ENCODE data around the gene KCNJ6.

The KCNJ6 gene

DNA sequence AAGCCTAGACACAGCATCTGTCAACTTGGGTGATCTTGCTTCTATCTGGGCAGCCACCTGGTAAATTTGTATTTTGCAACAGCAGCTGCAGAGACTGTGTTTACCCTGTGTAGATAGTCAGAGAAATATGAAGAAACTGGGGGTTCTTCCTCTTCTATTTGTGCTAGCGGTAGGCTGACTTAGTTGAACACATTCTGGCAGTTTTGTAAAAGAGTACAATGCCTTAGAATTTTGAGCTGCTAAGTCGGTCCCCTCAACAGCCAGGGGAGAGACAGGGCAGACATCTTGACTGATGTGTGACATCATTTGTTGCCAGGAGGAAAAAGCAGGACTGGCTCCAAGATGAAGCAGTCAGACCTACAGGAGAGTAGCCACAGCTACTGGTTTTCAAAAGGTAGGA lies 53.7 kb downstream of the KCNJ6 start:
- no peak for DNase-seq

DNA sequence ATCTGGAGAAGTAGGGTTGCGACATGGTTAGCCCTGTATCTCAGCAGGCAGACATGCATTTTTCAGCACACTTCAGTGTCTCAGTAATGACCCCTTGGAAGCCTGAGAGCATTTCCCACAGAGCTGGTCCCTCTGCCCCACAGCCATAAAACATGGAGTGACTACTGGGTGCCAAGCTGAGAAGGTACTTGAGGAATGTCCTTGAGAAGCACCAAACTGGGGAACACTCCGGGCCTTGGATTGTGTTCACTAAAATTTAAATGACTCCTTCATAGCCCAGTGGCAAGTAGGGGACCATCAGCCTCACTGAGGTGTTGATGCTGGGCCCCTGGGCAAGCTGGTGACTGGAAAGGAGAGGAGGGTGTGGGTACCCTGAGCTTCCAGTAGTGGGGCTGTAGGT lies 54.7 kb downstream of the KCNJ6 start:
- no peak for DNase-seq

DNA sequence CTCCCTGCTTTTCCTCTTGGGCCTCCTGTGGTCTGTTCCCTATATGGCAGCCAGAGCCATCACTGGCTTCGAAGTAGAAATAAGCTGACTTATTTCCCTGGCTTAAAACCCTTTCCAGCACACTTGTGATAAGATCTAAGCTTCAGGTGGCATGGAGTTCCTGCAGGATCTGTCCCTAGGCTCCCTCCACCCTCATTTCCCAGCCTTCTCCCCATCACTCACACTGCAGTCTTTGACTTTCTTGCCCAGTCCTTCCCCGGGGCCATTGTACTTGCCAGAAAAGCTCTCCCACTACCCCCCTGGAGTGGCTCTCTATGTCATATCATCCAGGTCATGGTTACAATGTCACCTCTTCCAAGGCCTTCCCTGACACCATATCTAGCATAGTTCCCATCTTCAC lies 55.8 kb downstream of the KCNJ6 start:
- DNase-seq = no peak

DNA sequence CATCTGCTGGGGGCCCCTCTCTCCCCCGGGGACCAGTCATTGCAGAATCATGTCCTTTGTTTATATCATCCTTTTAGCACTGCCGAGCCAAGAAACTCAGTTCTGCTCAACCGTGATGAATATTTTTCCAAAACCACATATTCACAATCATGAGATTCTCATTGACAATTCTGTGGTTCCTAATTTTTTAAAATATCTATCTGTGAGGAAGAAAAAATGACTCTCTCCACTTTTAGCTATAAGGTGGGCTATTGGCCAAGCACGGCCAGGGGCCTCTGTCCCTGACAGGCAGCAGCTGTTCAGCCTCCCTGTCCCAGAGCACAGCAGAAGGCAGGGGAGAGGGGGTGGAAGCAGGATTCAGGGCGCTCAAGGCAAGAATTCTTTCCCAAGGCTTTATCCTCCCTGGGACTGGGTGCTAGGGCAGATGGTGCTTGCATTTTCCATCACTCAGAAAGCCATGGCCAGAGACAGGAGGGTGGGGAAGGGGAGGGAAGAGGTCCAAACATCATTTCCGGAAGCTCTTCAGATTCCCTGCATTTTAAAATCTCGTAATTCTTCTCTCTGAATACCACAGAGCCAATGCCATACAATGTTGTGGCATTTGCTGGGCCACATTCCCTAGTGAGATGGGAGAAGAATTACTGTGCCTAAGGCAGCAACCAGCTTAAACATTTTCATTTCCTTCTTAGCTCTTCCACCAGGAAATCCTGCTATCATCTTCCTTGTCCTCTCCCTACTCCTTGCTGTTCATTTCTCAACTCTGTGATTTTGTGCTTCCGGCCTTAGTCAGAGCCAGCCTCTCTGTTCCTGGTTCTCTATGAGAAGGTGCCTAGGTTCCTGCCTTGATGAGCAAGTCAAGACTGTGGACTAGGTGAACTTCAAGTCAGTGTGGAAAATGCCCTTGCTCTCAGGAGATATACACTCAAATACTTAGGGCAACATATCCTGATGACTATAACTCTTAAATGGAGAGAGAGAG lies 60.3 kb downstream of the KCNJ6 start:
- no peak for DNase-seq

DNA sequence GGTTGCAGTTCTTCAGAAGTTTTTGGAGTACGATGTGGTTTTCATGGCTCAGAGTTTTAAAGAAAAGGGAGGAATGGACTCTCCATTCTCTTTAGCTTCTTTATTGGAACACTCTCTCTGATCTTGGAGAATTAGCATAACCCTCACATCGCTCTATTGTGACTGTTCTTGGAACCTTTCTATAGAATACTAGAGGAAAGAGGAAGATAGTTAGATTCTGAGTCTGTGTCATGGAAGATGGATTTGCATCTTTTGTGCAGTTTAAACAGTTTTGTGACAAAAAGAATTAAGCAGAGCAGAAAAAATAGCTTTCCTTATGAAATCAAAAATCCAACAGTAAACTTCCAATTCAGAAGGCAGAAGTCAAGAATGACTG lies 61.0 kb downstream of the KCNJ6 start:
- no peak for DNase-seq

DNA sequence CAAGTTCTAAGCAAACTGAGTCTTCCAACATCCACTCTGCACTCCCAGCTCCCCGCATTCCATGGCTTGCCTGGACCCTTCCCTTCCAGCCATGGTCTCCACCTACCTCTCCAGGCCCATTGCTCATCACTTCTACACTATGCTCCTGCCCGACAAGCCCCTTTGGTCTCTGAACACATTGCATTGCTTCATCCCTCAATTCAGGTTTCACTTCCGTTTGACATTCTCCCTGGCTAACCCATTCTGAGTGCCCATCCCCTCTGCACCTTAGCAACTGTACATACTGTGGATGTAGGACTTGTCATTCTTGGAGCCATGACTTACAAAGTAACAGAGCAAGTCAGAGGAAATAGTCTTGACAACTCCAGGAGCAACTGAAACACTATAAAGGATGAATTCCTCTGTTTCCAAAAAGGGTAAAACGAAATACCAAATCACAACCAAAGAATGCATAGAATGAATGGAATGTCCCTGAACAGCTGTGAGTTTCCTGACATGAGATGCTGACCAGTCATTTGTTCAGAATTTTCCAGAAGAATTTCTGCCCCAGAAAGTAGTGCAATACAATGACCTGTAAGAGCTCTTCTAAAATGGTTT lies 66.7 kb downstream of the KCNJ6 start:
- no peak for DNase-seq

GRCh38 chr21:37848721-37849490 lies 67.4 kb downstream of the KCNJ6 start:
- no peak for DNase-seq

GRCh38 chr21:37845535-37845934 lies 70.7 kb downstream of the KCNJ6 start:
- DNase-seq = no peak

DNA sequence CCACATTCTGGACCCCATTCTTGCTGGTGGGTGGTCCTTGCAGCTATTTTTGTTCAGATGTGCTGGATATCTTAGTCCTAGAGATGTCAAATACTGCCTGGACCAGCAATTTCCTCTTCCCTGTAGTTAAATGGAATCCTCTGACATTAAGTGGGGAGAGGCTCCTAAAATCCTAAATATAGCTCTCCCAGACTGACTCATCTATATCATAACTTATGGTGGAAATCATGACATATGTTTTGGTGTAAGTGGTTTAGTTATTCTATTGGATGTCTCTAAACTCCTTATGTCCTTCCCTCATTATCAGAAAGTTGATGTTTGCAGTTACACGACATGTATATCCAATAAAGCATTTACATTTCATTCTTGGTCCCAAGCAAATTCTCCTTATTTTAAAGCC lies 73.1 kb downstream of the KCNJ6 start:
- no peak for DNase-seq

GRCh38 chr21:37842163-37842919 lies 73.9 kb downstream of the KCNJ6 start:
- DNase-seq = no peak

DNA sequence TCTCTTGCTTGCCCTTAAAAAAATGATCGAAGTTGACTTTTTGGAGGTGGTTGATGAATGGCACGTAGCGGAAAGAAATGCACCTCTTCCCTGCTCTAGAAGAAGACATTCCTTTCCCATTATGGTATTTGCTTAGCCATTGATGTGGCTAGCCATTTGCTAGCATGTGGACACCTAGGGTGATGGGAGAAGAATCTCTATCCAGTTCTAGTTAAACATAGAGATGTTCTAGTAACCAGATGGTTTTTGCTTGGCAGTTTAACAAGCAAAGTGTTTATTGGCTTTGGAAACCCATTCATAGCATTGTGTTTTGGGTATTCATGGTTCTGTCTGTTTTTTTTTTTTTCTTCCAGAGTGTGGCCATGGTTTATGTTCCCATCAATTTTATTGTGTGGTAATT lies 78.9 kb downstream of the KCNJ6 start:
- DNase-seq = no peak

- no peak for DNase-seq
Measured at GRCh38 chr21:37835481-37835880, 80.8 kb downstream of the KCNJ6 start.

DNA sequence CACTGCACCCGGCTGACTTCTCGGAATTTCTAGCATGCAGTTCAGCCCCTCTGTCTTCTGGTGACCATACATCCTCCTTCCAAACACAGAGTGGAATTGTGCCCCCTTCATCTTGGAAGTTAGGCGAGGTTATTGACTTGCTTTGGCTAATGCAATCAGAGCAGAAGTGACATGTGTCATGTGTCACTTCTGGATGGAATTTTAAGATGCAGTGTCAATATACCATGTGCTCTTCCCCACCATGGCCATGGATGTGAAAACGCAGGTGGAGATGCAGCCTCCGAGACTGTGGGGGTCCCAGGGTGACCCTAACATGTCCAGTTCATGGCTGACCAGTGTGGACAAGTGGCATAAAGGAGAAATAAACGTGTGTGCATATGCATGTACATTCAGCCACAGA lies 83.0 kb downstream of the KCNJ6 start:
- DNase-seq = no peak

- no peak for DNase-seq
Measured at GRCh38 chr21:37829447-37829846, 86.8 kb downstream of the KCNJ6 start.

- no peak for DNase-seq
Measured at GRCh38 chr21:37828991-37829390, 87.3 kb downstream of the KCNJ6 start.

DNA sequence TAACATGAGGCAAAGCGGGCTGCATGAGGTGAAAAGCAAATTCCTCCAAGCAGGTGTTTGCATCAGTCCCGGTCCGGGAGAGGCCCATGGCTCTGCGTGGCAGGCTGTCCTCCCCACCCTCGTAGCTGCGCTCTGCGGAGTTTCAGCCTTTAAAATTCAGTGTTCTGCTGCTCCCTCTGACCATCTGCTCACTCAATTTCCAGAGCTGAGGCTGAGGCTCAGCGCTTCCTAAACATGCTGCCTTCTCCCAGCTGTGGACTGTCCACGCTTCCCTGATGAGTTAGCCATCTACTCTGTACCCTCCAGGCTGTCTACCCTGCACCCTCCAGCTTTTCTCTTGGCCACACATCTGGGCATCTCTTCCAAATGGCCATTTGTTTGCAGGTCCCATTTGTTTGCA lies 87.7 kb downstream of the KCNJ6 start:
- DNase-seq = no peak

GRCh38 chr21:37827913-37828312 lies 88.3 kb downstream of the KCNJ6 start:
- no peak for DNase-seq

- DNase-seq = no peak
Measured at GRCh38 chr21:37821786-37822450, 94.3 kb downstream of the KCNJ6 start.

GRCh38 chr21:37821092-37821491 lies 95.2 kb downstream of the KCNJ6 start:
- no peak for DNase-seq

- DNase-seq = no peak
Measured at GRCh38 chr21:37819372-37819771, 96.9 kb downstream of the KCNJ6 start.

DNA sequence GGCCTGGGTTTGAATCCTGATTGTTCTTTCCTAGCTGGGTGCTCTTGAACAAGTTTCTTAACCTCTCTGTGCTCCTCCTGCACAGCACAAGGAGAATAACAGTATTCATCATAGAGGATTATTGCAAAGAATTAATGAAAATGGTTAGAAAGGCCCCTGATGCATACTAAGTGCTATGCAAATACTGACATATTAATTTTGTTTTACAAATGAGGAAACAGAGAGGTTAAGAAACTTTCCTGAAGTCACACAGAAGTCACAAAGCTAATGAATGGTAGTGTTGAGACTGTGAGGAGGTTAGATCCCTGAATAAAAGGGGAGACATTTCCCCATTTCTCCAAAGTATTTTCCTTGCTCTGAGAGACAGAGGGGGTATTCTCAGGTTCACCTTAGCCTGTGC lies 99.0 kb downstream of the KCNJ6 start:
- no peak for DNase-seq

DNA sequence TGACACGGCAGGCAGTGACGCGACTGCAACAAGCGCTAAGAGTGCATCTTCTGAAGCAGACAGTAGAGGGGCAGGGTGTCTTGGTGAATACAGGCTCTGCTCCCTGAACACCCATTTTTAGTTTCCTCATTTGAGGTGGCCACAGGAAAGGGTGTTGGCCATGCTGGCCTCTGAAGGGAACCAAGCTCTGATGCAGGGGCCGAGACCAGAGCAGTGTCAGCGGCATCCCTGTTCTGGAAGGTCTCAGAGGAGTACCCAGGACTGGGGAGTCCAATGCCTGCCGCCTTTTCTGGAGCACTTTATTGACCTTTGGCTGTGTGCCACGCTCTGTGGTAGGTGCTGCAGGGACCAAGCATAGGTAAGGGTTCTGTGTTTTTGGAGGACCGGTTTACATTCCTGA lies 100.4 kb downstream of the KCNJ6 start:
- DNase-seq = no peak

All from activated T-cell treated with anti-CD3 and anti-CD28 coated beads, Interleukin-2, amount 50 U/mL, for 48 hours (primary cell).